ENCODE results near the gene AARSD1.

Gene AARSD1

DNA sequence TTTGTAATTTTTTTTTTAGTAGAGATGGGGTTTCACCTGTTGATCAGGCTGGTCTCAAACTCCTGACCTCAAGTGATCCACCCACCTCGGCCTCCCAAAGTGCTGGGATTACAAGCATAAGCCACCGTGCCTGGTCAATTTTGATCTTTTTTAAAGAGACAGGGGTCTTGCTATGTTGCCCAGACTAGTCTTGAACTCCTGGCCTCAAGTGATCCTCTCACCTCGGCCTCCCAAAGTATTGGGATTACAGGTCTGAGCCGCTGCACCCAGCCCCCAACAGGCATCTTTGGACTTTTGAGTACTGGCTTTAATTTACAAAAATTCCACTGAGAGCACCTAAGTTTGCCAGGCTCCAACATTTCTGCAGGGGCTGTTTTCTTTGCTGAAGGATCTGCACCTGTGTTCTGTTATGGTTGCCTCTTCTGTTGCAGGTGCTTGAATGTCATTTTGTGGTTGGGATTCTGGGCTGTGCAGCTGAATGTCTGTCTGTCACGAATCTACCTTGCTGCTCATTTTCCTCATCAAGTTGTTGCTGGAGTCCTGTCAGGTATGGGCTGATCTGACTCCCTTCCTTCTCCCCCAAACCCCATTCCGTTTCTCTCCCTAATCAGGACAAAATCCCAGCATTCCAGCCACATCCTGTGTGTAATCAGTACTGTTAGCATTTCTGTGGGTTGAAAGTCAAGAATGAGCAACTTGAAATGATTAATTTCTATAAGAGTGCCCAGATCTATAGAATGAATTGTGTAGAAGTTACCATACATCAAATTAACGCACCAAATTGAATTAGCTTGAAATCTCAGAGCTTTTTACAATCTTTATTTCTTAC lies 55.2 kb downstream of the AARSD1 start:
- no peak for TF ChIP-seq CTCF (IDR thresholded peaks at IDR 0.05; ENCODE audit: insufficient read depth, low read length, poor library complexity, severe bottlenecking)
- Histone ChIP-seq H3K27me3 (replicated peaks; ENCODE audit: control insufficient read depth, insufficient read depth, low read length) (no peaks in the 10 kb centered on the region), H3K36me3 (ENCODE audit: control insufficient read depth, insufficient read depth, low read length) (no peaks in the 10 kb centered on the region), H3K4me3 (replicated peaks; ENCODE audit: low read depth, low read length) (no peak overlapping the region)
- DNase-seq (ENCODE audit: extremely low read depth, insufficient read length) = no peak

DNA sequence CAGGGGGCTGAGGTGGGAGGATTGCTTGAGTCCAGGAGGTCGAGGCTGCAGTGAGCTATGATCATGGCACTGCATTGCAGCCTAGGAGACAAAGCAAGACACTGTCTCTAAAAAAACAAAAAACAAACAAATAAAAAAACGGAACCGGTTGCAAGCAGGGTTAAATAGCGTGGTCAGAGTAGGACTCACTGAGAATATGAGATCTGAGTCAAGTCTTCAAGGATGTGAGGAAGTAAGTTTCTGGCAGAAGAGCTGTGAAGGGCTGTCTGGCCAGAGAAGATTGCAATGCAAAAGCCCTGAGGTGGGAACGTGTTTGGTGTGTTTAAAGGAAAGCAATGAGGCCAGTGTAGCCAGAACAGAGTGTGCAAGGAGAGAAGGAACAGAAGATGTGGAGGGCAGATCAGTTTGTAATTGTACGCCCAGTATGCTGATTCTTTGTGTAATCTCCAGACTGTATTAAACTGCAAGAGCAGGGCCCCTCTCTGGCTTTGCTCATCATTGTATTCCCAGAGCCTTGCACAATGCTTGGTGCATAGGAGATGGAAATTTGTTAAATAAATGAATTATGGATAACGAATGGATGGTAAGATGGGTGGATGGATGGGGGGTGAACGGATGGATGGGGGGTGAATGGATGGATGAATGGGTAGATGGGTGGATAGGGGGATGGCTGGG lies 57.3 kb downstream of the AARSD1 start:
- no peak for TF ChIP-seq CTCF (IDR thresholded peaks at IDR 0.05; ENCODE audit: insufficient read depth, low read length, poor library complexity, severe bottlenecking)
- H3K36me3 ChIP-seq (ENCODE audit: control insufficient read depth, insufficient read depth, low read length) = no peaks in the 10 kb centered on the region
- DNase-seq (ENCODE audit: extremely low read depth, insufficient read length) = no peak
- no peaks in the 10 kb centered on the region for H3K27me3 ChIP-seq (replicated peaks; ENCODE audit: control insufficient read depth, insufficient read depth, low read length)
- H3K4me3 ChIP-seq (replicated peaks; ENCODE audit: low read depth, low read length) = no peak overlapping the region

GRCh38 chr17:42904110-42904469 lies 60.2 kb downstream of the AARSD1 start:
- no peak overlapping the region for H3K4me3 ChIP-seq (replicated peaks; ENCODE audit: low read depth, low read length)
- TF ChIP-seq CTCF (IDR thresholded peaks at IDR 0.05; ENCODE audit: insufficient read depth, low read length, poor library complexity, severe bottlenecking) = no peak

GRCh38 chr17:42901535-42902229 lies 62.6 kb downstream of the AARSD1 start:
- TF ChIP-seq CTCF (IDR thresholded peaks at IDR 0.05; ENCODE audit: insufficient read depth, low read length, poor library complexity, severe bottlenecking) = no peak
- Histone ChIP-seq H3K4me3 (replicated peaks; ENCODE audit: low read depth, low read length) (no peak overlapping the region), H3K36me3 (ENCODE audit: control insufficient read depth, insufficient read depth, low read length) (no peaks in the 10 kb centered on the region), H3K27me3 (replicated peaks; ENCODE audit: control insufficient read depth, insufficient read depth, low read length) (peaks cover 2% of the 10 kb centered on the region; the same call in 1 of the 2 replicates)
- no peak for DNase-seq (ENCODE audit: extremely low read depth, insufficient read length)

More at GRCh38 chr17:42904110-42904469, 60.2 kb downstream of the AARSD1 start:
- no peaks in the 10 kb centered on the region for H3K36me3 ChIP-seq (ENCODE audit: control insufficient read depth, insufficient read depth, low read length)
- H3K27me3 ChIP-seq (replicated peaks; ENCODE audit: control insufficient read depth, insufficient read depth, low read length) = no peaks in the 10 kb centered on the region
- DNase-seq (ENCODE audit: extremely low read depth, insufficient read length) = no peak
